GM23338 (cell line): ENCODE data around the gene GRIN3B.

ENCODE experiments used
- CREB1 ChIP-seq: fragments of 250-450 bp; sonication (Bioruptor Pico); IDR thresholded peaks from 2 replicates; pipeline ENCODE4 v1.5.0; 2020; ENCODE audit warnings: low read depth, mild to moderate bottlenecking, moderate library complexity
- CTCF ChIP-seq, 2 experiments: fragments of 200-600 bp in 1 of 2; sonication (generic) in 1 of 2; conservative IDR thresholded peaks; 2 replicates each; pipeline versions ENCODE4 v1.5.1 to v1.6.1; 2016 to 2017; ENCODE audit warnings: antibody characterized with exemption in 2 of 2, low read depth in 2 of 2, mild to moderate bottlenecking in 2 of 2, moderate library complexity in 1 of 2
- ETS1 ChIP-seq: IDR thresholded peaks from 2 replicates; pipeline ENCODE4 v1.6.1; 2016; ENCODE audit warnings: antibody characterized with exemption
- EZH2 ChIP-seq: fragments of 200-600 bp; sonication (generic); IDR thresholded peaks from one replicate; pipeline ENCODE4 v1.8.0; 2017; ENCODE audit warnings: antibody characterized with exemption, mild to moderate bottlenecking, low read depth; ENCODE audit not compliant: unreplicated experiment
- EZH2phosphoT487 ChIP-seq: fragments of 200-600 bp; sonication (generic); IDR thresholded peaks from one replicate; pipeline ENCODE4 v1.8.1; 2018; ENCODE audit warnings: antibody characterized with exemption; ENCODE audit not compliant: unreplicated experiment
- JUNB ChIP-seq: IDR thresholded peaks from one replicate; pipeline ENCODE4 v1.6.1; 2016; ENCODE audit warnings: antibody characterized with exemption; ENCODE audit not compliant: unreplicated experiment
- NANOG ChIP-seq: IDR thresholded peaks from 2 replicates; pipeline ENCODE4 v1.6.1; 2016; ENCODE audit warnings: antibody characterized with exemption, borderline replicate concordance
- POLR2AphosphoS5 ChIP-seq: IDR thresholded peaks from 2 replicates; pipeline ENCODE4 v1.6.1; 2016; ENCODE audit warnings: antibody characterized with exemption, low read depth
- REST ChIP-seq: IDR thresholded peaks from one replicate; pipeline ENCODE4 v1.6.1; 2018; ENCODE audit warnings: antibody characterized with exemption; ENCODE audit not compliant: unreplicated experiment
- ZNF114 ChIP-seq: fragments of 250-450 bp; sonication (Bioruptor Pico); IDR thresholded peaks from 2 replicates; pipeline ENCODE4 v1.5.0; 2020; ENCODE audit warnings: mild to moderate bottlenecking, moderate library complexity

- TF ChIP-seq CTCF (conservative IDR thresholded peaks at IDR 0.05; ENCODE audit: low read depth in 2 of 2) (no peak), JUNB (no peak), POLR2AphosphoS5 (peak; percentile 29), EZH2 (no peak), NANOG (no peak), ETS1 (no peak), CREB1 (CRISPR knock-in tag) (no peak), REST (no peak), EZH2phosphoT487 (no peak), ZNF114 (CRISPR knock-in tag) (no peak)
Measured at GRCh38 chr19:1028062-1028926, 28.1 kb downstream of the GRIN3B start.
